H1 (cell line): ENCODE data around the gene DSP. TPM values are rescaled to one million over a fixed set of nuclear protein-coding genes. Genes with fewer than 3 reads are reported as not detected.

ENCODE experiments used
- CTCF ChIA-PET: fragments of 300-600 bp; sonication (Branson Sonifier 250); formaldehyde crosslinking; loops from one replicate; lab custom pipeline; 2021; ENCODE audit not compliant: partially characterized antibody; lab: Charles Lee
- POLR2A ChIA-PET: fragments of 300-600 bp; sonication (Branson Sonifier 250); formaldehyde crosslinking; loops from one replicate; lab custom pipeline; 2021; ENCODE audit warnings: inconsistent platforms; ENCODE audit not compliant: partially characterized antibody; lab: Charles Lee
- DNase-seq, 2 experiments: peaks; one replicate each; pipeline versions ENCODE4 v3.0.0 to v3.0.0-alpha.2; 2010 to 2022; ENCODE audit warnings: low spot score in 2 of 2, low read depth in 1 of 2, mixed read lengths in 1 of 2
- FAIRE-seq: peaks from 2 replicates; lab custom pipeline; 2011; peaks lifted over from hg19 to GRCh38; lab: Jason Lieb, UNC
- H2AFZ ChIP-seq: 2 replicates; pipeline ENCODE4 v1.8.1; 2012; ENCODE audit warnings: low read length, inconsistent platforms
- H2AK5ac ChIP-seq: 2 replicates; pipeline ENCODE4 v1.6.1; 2013; ENCODE audit warnings: low read depth, low read length
- H2BK120ac ChIP-seq: replicated peaks from 2 replicates; pipeline ENCODE3; 2013; ENCODE audit warnings: low read depth, low read length, inconsistent platforms
- H2BK12ac ChIP-seq: 2 replicates; pipeline ENCODE4 v1.6.1; 2013; ENCODE audit warnings: low read depth, low read length
- H2BK15ac ChIP-seq: 2 replicates; pipeline ENCODE4 v1.6.1; 2013; ENCODE audit warnings: low read length
- H2BK20ac ChIP-seq: 2 replicates; pipeline ENCODE4 v1.6.1; 2013; ENCODE audit warnings: low read length
- H2BK5ac ChIP-seq: 2 replicates; pipeline ENCODE4 v1.6.1; 2013; ENCODE audit warnings: low read depth, low read length
- H3K14ac ChIP-seq: 2 replicates; pipeline ENCODE4 v1.6.1; 2013; ENCODE audit warnings: inconsistent platforms; ENCODE audit not compliant: insufficient read length
- H3K18ac ChIP-seq: 2 replicates; pipeline ENCODE4 v1.6.1; 2013; ENCODE audit warnings: low read length; ENCODE audit errors: extremely low read depth
- H3K23ac ChIP-seq: 2 replicates; pipeline ENCODE4 v1.6.1; 2013; ENCODE audit warnings: inconsistent platforms; ENCODE audit not compliant: insufficient read length
- H3K23me2 ChIP-seq: 2 replicates; pipeline ENCODE4 v1.6.1; 2013; ENCODE audit warnings: low read depth, low read length
- H3K27ac ChIP-seq: 2 replicates; pipeline ENCODE4 v1.6.1; 2011; ENCODE audit warnings: low read depth, low read length, inconsistent platforms
- H3K27me3 ChIP-seq, 4 experiments: replicated peaks in 1 of 4; 1 replicate in 1 of 4; 2 replicates in 3 of 4; pipeline versions ENCODE4 v1.6.1 to v1.8.1; 2011 to 2013; ENCODE audit warnings: low read length in 3 of 4, mild to moderate bottlenecking in 3 of 4, inconsistent platforms in 2 of 4, mixed read lengths in 2 of 4, moderate library complexity in 1 of 4; ENCODE audit not compliant: control insufficient read depth in 3 of 4, insufficient read depth in 3 of 4; ENCODE audit errors: extremely low read depth in 1 of 4
- H3K36me3 ChIP-seq, 4 experiments: 2 replicates each; pipeline versions ENCODE4 v1.6.1 to v1.8.1; 2011 to 2013; ENCODE audit warnings: mild to moderate bottlenecking in 4 of 4, low read length in 3 of 4, moderate library complexity in 2 of 4, control low read depth in 1 of 4, inconsistent platforms in 1 of 4; ENCODE audit not compliant: insufficient read depth in 4 of 4, control insufficient read depth in 2 of 4
- H3K4ac ChIP-seq: replicated peaks from 2 replicates; pipeline ENCODE3; 2013; ENCODE audit warnings: low read length, low read depth, mixed read lengths, inconsistent platforms; ENCODE audit not compliant: insufficient read length
- H3K4me1 ChIP-seq, 4 experiments: replicated peaks in 1 of 4; 1 replicate in 1 of 4; 2 replicates in 3 of 4; pipeline versions ENCODE4 v1.6.1 to v1.8.1; 2011 to 2013; ENCODE audit warnings: low read length in 3 of 4, inconsistent platforms in 2 of 4, mixed read lengths in 1 of 4; ENCODE audit not compliant: insufficient read depth in 4 of 4, control insufficient read depth in 3 of 4
- H3K4me2 ChIP-seq, 2 experiments: 2 replicates each; pipeline versions ENCODE4 v1.6.1 to v1.8.1; 2011 to 2013; ENCODE audit warnings: low read depth in 2 of 2, low read length in 2 of 2, control low read depth in 1 of 2, inconsistent platforms in 1 of 2, mild to moderate bottlenecking in 1 of 2; ENCODE audit not compliant: insufficient read depth in 1 of 2
- H3K4me3 ChIP-seq, 4 experiments: fragments of 200-600, 300-600 bp in 1 of 4; sonication (generic), shearing (Covaris generic), sonication (Bioruptor Twin) in 1 of 4; 2 replicates each; pipeline versions ENCODE4 v1.5.1 to v1.8.1; 2011 to 2016; ENCODE audit warnings: low read length in 4 of 4, low read depth in 3 of 4, control low read depth in 2 of 4, inconsistent platforms in 2 of 4, mild to moderate bottlenecking in 2 of 4, mixed read lengths in 1 of 4, moderate library complexity in 1 of 4; ENCODE audit not compliant: insufficient read depth in 2 of 4; ENCODE audit errors: extremely low read depth in 1 of 4
- H3K56ac ChIP-seq: replicated peaks from 2 replicates; pipeline ENCODE3; 2013; ENCODE audit warnings: low read depth, mild to moderate bottlenecking, mixed read lengths, low read length, inconsistent platforms; ENCODE audit not compliant: insufficient read length
- H3K79me1 ChIP-seq: 2 replicates; pipeline ENCODE4 v1.6.1; 2013; ENCODE audit warnings: low read depth, low read length, control low read depth
- H3K79me2 ChIP-seq, 2 experiments: 2 replicates each; pipeline versions ENCODE4 v1.6.1 to v1.8.1; 2012 to 2013; ENCODE audit warnings: low read length in 2 of 2, mild to moderate bottlenecking in 2 of 2, inconsistent platforms in 1 of 2; ENCODE audit not compliant: insufficient read depth in 2 of 2, control insufficient read depth in 1 of 2
- H3K9ac ChIP-seq, 4 experiments: replicated peaks in 1 of 4; 1 replicate in 1 of 4; 2 replicates in 3 of 4; pipeline versions ENCODE4 v1.6.1 to v1.8.1; 2011 to 2013; ENCODE audit warnings: low read depth in 3 of 4, low read length in 3 of 4, control low read depth in 2 of 4, mild to moderate bottlenecking in 2 of 4, moderate library complexity in 2 of 4, inconsistent platforms in 1 of 4; ENCODE audit errors: extremely low read depth in 1 of 4
- H3K9me3 ChIP-seq, 2 experiments: 2 replicates each; pipeline versions ENCODE4 v1.6.1 to v1.8.1; 2012 to 2013; ENCODE audit warnings: mild to moderate bottlenecking in 2 of 2, moderate library complexity in 2 of 2, control low read depth in 1 of 2, inconsistent platforms in 1 of 2, low read depth in 1 of 2, low read length in 1 of 2, mixed read lengths in 1 of 2; ENCODE audit not compliant: insufficient read depth in 2 of 2
- H4K20me1 ChIP-seq, 2 experiments: replicated peaks in 1 of 2; 2 replicates each; pipeline versions ENCODE3 to v1.8.1; 2011 to 2013; ENCODE audit warnings: inconsistent platforms in 2 of 2, low read length in 2 of 2, mild to moderate bottlenecking in 1 of 2; ENCODE audit not compliant: insufficient read depth in 2 of 2, control insufficient read depth in 1 of 2
- H4K5ac ChIP-seq: 2 replicates; pipeline ENCODE4 v1.6.1; 2013; ENCODE audit warnings: low read length, low read depth, mixed read lengths, inconsistent platforms; ENCODE audit not compliant: insufficient read length
- H4K8ac ChIP-seq: 2 replicates; pipeline ENCODE4 v1.8.0; 2013; ENCODE audit warnings: mild to moderate bottlenecking, moderate library complexity, low read length, inconsistent platforms; ENCODE audit not compliant: insufficient read depth; ENCODE audit errors: extremely low read depth
- H4K91ac ChIP-seq: replicated peaks from 2 replicates; pipeline ENCODE3; 2013; ENCODE audit warnings: low read length, mixed read lengths, inconsistent platforms; ENCODE audit not compliant: insufficient read length
- GTF2F1 ChIP-seq: IDR thresholded peaks from 2 replicates; pipeline ENCODE4 v1.6.1; 2012; ENCODE audit warnings: low read depth, low read length, improper control_type of control experiment, borderline replicate concordance
- WGBS, 2 experiments: shearing (Covaris generic) in 1 of 2; methylation state at CpG; one replicate each; pipeline versions ENCODE4 v1.1.6 to v1.1.7; 2013 to 2015; ENCODE audit warnings: low lambda C conversion rate in 2 of 2, mixed read lengths in 2 of 2, inconsistent platforms in 1 of 2, low coverage in 1 of 2, missing lambda C conversion rate in 1 of 2; ENCODE audit not compliant: insufficient replicate concordance in 2 of 2, insufficient coverage in 1 of 2, insufficient read length in 1 of 2; ENCODE audit errors: extremely low coverage in 1 of 2, missing lambda C conversion rate in 1 of 2; 5-methylcytosine and 5-hydroxymethylcytosine counted together
- polyA plus RNA-seq, 7 experiments: library from polyadenylated mRNA; depleted of rRNA in 3 of 7; stranded (reverse) in 5 of 7; unstranded in 2 of 7; fragments of >200 nt in 5 of 7; fragments of 200-250 nt in 2 of 7; gene quantifications; 1 replicate in 5 of 7; 2 replicates in 1 of 7; 4 replicates in 1 of 7; pipeline versions ENCODE4 v1.2.1 to v1.2.3, GENCODE V29; 2011 to 2013; ENCODE audit warnings: missing spikeins in 2 of 7, mixed read lengths in 2 of 7
- total RNA-seq: library from RNA; stranded (reverse); fragmentation: NEBNext Ultra II Directional; extraction: Animal tissue kit (Norgen Biotek cat#: 25700); gene quantifications from 2 replicates; pipeline ENCODE4 v1.2.1, GENCODE V29; 2021

The DSP gene
- total and polyA plus RNA-seq, 2 of the 8 experiments (the other 6 are each of a cell fraction or from before 2014, with no cell fraction given): 14.3 to 48.5 TPM

DNA sequence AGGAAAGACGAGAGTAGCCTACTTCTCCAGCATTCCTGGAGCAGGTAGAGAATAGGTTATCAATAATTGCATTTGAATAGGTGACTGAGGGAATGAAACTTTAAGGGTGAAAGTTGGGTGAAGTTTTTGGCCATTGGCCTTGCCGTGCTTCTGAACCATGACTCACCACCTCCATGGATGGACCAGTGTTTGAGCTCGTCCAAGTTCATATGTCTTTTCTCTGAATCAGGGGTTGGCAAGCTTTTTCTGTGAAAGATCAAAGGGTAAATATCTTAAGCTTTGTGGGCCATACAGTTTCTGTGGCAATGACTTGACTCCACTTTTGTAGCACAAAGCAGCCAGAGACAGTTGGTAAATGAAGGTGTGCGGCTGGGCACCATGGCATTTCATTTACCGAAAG, 80.3 kb downstream of the DSP start:
- no peak overlapping the region for H3K27ac ChIP-seq
- H3K79me1 ChIP-seq: no peaks in the 10 kb centered on the region
- no peak overlapping the region for H3K23ac ChIP-seq
- H3K9ac ChIP-seq: no peak overlapping the region
- no peaks in the 10 kb centered on the region for H4K20me1 ChIP-seq
- no peak overlapping the region for H4K91ac ChIP-seq
- H3K4ac ChIP-seq: no peak overlapping the region
- H3K18ac ChIP-seq: no peak overlapping the region
- no peak overlapping the region for H3K4me3 ChIP-seq
- H2AFZ ChIP-seq: no peak overlapping the region
- H2BK5ac ChIP-seq: no peak overlapping the region
- H2AK5ac ChIP-seq: no peak overlapping the region
- FAIRE-seq (no peak), DNase-seq (no peak)
- no peak overlapping the region for H4K8ac ChIP-seq
- no peaks in the 10 kb centered on the region for H3K23me2 ChIP-seq
- H4K5ac ChIP-seq: no peak overlapping the region
- no peak overlapping the region for H2BK15ac ChIP-seq
- no peak overlapping the region for H2BK12ac ChIP-seq
- no peaks in the 10 kb centered on the region for H3K79me2 ChIP-seq
- no peaks in the 10 kb centered on the region for H3K9me3 ChIP-seq
- H2BK120ac ChIP-seq: no peak overlapping the region
- no peak overlapping the region for H3K4me2 ChIP-seq
- POLR2A ChIA-PET: interaction anchor here (0.6 kb wide), 1 partner anchor 344 kb away, joined by 3 read pairs; no protein-coding TSS in a partner anchor
- no peak overlapping the region for H3K14ac ChIP-seq
- no peaks in the 10 kb centered on the region for H3K36me3 ChIP-seq
- H3K4me1 ChIP-seq: peaks cover 0 to 5% (median 0%) of the 10 kb centered on the region in 4 experiments; a peak in 2 of 7 replicates
- CTCF ChIA-PET: interaction anchor here (0.7 to 1.4 kb wide), 4 partner anchors 10 to 267 kb away, joined by 3 to 7 read pairs (median 4); no protein-coding TSS in a partner anchor
- 80% methylated on average over 5 of the region's 5 CpGs; no CpG with 5 or more reads in 1 of the 2 experiments for WGBS, 2 experiments
- no peaks in the 10 kb centered on the region for H3K27me3 ChIP-seq
- H3K56ac ChIP-seq: no peak overlapping the region
- no peak overlapping the region for H2BK20ac ChIP-seq
- no peak for TF ChIP-seq GTF2F1
